ENCODE results near the gene ALG12.

The ALG12 gene

DNA sequence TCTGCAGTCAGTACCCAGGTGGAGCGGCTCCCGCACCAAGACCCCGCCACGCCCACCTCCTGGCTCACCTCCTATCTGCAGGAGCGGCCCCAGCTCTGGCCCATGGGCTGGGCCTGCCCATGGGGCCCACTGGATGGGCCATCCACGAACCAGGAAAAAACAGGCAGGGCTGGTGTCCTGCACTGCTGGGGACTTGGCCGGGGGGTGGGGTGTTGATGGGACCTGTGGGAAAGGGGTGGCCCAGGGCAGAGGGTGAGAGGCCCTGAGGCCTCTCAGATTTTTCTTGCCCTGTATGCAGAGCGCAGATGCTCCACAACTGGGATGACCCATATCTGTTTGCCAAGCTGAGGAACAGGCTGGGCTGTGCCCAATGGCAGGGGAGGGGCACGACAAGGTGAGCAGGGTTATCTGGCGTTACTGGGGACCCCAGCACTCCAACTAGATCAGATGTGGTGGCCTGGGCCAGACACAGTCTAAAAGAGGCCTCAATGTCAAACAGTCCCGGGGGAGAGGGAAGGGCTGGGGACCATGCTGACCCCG lies 39.7 kb upstream of the ALG12 start:
- no peak for DNase-seq

DNA sequence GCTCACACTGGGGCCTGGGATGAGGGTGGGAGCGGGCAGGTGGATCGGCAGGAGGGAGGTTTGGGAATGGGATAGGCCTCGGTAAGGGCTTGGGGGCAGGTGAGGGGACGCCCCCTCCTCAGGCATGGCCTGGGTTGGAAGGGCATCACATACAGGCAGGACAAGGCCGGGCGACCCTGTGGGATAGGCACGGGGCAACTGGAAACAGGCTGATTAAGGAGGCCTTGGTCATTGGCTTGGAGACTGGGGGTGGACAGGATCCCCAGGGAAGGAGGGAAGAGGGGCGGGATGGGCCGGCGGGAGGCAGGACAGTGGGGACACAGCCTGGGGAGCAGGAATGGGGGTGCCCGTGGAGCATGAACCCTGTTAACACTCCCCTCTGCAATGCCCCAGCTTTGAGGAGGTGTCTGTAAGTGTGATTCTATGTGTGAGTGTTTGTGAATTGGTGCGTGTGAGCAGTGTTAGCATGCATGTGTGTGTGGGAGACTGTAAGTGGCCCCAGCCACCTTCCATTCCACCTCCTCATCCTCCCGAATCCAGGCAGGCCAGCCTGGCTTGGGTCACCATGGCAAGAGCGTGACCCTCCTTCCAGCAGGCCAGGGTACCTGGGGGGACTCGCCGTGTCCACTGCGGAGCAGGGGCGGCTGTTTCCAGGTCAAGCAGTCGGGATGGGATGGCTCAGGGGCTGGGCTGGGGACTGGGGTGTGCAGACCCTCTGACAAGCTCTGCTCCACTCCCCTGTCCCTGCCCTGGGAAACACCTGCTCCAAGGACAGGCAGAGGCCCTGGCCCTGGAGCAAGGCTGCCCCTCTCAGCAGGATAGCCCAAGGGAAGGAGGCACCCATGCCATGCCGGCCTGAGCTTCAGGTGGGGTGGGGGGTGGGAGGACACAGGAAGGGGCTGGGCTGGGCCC lies 38.9 kb upstream of the ALG12 start:
- DNase-seq = no peak

DNA sequence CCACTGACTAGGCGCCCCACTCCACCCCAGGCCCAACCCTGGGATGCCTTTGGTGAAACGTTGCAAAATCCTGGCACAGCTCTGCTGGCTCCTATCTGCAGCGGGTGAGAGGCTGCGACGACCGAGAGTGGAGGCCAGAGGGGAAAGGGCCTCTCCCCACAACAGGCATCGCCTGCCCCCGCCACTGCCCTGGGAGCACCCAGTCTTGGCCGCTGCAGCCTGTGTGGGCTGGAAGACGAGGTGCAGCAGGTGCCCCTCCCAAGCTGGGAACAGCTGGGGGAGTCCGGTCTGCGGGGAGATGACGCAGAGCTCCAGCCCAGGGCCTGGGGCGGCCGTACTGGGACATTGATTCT lies 38.2 kb upstream of the ALG12 start:
- DNase-seq = no peak

GRCh38 chr22:49955581-49956417 lies 37.6 kb upstream of the ALG12 start:
- DNase-seq = no peak

DNA sequence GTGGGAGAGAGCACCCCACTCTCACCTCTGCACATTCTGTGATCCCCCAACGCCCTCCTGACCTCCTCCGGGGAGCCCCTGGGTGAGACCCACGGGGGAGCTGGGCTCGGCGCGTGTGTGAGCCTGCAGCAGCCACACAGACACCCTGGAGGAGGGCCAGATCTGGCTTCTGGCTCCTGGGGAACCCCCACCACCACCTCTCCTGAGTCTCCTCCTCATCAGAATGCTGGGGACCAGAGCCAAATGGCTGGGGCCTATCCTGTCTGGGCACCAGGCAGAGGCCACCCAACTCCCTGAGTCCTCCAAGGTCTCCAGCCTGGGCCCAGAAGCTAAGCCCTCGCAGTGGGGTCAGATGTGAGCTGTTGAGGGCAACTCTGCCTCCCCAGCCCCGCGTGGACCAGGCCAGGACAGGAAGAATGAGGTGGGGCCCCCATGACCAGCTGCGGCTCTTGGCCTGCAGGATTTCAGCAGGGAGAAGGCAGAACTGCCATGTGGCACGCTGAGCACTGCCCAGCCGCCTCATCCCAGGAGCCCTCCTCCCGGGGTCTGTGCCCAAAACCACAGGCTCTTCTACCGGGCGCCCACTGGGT lies 36.8 kb upstream of the ALG12 start:
- no peak for DNase-seq

- DNase-seq = no peak
Measured at GRCh38 chr22:49954354-49954753, 36.1 kb upstream of the ALG12 start.

DNA sequence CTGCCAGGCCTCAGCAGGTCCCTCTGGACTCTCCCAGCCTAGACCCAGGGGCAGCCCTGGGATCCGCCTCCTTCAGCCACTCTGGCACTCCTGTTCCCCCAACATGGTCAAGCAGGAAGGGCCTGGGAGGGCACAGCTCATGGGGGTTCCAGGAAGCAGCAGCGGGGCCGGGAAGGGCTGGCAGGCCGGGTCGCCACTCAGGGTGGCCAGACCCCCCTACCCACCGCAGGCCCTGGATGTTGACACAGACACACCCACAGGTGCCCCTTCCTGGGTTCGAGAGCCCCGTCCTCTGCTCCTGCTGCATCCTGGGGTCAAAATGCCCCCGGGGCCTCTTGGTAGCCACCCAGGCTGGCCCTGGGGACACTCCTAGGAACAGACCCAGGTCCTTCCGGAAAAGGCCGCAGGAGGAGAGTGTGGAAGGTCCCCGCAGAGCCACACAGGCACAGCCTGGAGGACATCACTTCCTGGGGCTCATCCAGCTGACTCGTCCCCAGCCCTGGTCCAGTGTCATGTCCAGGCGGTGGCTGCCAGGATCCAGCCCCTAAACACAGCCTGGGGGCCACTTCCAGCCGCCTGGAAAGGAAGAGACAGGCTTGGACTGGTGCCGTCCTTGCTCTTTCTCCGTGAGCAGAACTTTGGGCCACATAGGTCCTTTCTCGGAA lies 35.6 kb upstream of the ALG12 start:
- no peak for DNase-seq

- no peak for DNase-seq
Measured at GRCh38 chr22:49953027-49953679, 34.9 kb upstream of the ALG12 start.

DNA sequence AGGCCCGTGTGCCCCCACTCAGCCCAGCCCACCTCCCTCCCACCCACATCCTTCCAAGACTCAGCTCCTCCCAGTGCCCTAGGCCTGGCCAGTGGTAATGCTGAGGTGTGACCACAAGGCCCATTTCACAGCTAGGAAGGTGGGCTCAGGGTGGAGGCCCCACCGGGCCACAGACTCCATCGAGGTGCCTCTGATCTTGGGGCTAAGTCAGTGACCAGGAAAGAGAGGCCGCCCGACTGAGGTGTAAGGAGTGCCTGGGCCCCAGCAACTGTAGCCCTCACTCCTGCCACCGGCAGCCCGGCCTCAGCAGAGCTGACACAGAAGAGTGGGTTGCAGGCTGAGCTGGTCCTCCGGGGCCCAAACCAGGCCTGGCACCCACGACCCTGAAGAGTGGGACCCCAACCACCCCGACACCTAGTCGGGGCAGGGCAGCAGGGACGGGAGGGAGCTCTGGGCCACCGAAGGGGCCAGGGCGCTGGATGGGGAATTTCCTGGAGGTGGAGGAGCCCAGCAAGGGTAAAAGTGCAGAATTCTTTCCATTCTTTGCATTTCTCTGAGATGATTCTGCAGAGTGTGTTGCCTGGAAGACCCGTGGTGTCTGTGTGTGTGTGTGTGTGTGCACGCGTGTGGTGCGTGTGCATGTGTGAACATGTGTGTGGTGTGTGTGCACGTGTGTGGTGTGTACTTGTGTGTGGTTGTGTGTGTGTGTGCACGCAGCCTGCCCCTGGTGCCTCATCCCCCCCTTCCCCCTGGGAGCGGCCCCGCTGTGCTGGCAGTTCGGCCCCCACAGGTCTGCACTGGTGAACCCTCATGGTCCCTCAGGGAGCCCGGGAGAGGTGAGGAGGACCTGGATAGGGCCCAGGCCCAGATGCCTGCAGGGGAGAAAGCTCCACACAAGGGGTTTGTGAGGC lies 34.0 kb upstream of the ALG12 start:
- no peak for DNase-seq

DNA sequence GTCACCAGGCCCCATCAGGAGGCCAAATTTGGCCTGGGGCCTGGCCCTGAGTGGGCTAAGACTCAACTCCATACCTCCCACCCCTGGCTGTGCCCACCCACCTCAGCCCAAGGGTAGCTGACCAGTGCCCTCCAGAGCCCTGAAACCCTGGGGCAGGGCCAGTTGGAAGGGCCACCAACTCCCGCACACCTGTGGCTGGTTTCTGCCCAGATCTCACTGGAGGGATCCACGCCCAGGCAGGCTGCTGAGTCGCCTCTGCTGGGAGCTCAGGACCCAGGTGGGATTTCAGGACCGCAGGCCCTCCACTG lies 33.4 kb upstream of the ALG12 start:
- no peak for DNase-seq

DNA sequence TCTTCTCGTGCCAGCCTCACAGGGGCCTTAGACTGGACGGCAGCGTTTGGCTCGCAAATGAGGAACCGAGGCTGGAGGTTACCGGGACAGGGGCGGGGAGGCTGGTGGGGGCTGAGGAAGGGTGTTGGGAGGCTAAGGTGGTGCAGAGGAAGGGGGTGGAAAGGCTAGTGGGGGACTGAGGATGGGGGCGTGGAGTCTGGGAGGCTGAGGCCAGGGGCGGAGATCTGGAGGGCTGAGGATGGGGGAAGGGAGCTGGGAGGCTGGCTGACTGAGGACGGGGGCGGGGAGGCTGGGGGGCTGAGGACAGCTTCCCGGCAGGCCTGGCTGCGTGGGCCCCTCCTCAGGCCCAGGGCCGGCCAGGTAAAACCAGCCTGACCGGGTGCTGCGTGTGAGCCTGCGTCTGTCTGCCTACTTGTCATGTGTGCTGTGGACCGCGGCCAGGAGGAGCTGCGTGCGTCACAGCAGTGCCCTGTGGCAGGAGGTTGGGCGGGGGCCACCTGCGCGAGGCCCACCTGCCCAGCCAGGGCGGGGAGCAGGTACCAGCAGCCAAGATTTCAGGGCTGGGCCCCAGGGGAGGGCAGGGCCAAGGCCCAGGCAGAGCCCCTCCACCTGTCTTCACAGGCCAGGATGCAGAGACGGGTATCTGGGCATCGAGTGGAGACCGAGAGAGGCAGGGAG lies 32.9 kb upstream of the ALG12 start:
- no peak for DNase-seq

- DNase-seq = no peak
Measured at GRCh38 chr22:49950396-49950994, 32.3 kb upstream of the ALG12 start.

GRCh38 chr22:49949914-49950292 lies 31.7 kb upstream of the ALG12 start:
- no peak for DNase-seq

GRCh38 chr22:49948958-49949913 lies 31.0 kb upstream of the ALG12 start:
- no peak for DNase-seq

- DNase-seq = no peak
Measured at GRCh38 chr22:49948116-49948957, 30.1 kb upstream of the ALG12 start.

DNA sequence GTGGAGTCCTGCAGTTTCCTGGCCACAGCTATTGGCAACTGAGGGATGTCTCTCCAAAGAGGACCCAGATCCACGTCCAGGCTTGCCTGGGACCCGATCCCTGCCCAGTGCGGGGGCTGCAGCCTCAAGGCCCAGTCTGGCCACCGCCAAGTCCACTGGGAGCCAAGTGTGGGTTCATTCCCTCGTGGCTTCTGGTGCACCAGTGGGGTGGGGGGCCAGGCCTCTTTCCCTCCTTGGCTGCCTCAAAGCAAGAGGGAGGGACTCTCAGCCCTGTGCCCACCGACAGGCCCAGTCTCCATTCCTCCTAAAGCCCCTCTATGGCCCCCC lies 29.0 kb upstream of the ALG12 start:
- no peak for DNase-seq

- DNase-seq = no peak
Measured at GRCh38 chr22:49946612-49947295, 28.5 kb upstream of the ALG12 start.

Measured in CD4-positive, alpha-beta T cell treated with Interleukin-17A for 4 hours (primary cell).